Testis (tissue), 2 donors: Measurements from ENCODE around the gene ZNF141.

Experiments used
- CTCF ChIP-seq, 3 experiments: fragments of 450-650 bp in 2 of 3; fragments of 200-600 bp in 1 of 3; sonication (generic) in 1 of 3; IDR thresholded peaks; one replicate each; pipeline ENCODE4 v1.5.1; 2016 to 2019; ENCODE audit warnings: antibody characterized with exemption in 3 of 3, mild to moderate bottlenecking in 2 of 3, moderate library complexity in 1 of 3
- POLR2A ChIP-seq: fragments of 450-650 bp; IDR thresholded peaks from one replicate; pipeline ENCODE4 v1.6.1; 2017; ENCODE audit warnings: antibody characterized with exemption, mild to moderate bottlenecking, moderate library complexity

- TF ChIP-seq POLR2A (no peak), CTCF (IDR thresholded peaks at IDR 0.05) (no peak)
These were observed 1.3 kb upstream of the ZNF141 start for GRCh38 chr4:336099-336892.
